HG02623 (cell line): ENCODE results near the gene ITGA5.

ENCODE experiments used
- ATAC-seq: cut with Tn5 transposase; IDR thresholded peaks from one replicate; pipeline ENCODE4 v1.9.1; 2021; ENCODE audit warnings: moderate library complexity; ENCODE audit not compliant: unreplicated experiment

The ITGA5 gene

GRCh38 chr12:54431911-54432814 lies 13.1 kb upstream of the ITGA5 start:
- no peak for ATAC-seq

- ATAC-seq = no peak
Observed at GRCh38 chr12:54430471-54431069, 11.5 kb upstream of the ITGA5 start.

GRCh38 chr12:54429014-54429471 lies 10.0 kb upstream of the ITGA5 start:
- no peak for ATAC-seq

GRCh38 chr12:54428050-54429013 lies 9.3 kb upstream of the ITGA5 start:
- no peak for ATAC-seq

- no peak for ATAC-seq
Observed at GRCh38 chr12:54427106-54427505, 8.0 kb upstream of the ITGA5 start.

- ATAC-seq = no peak
Observed at GRCh38 chr12:54426690-54427089, 7.6 kb upstream of the ITGA5 start.

GRCh38 chr12:54425702-54426101 lies 6.6 kb upstream of the ITGA5 start:
- no peak for ATAC-seq

- ATAC-seq = no peak
Observed at GRCh38 chr12:54424224-54424623, 5.2 kb upstream of the ITGA5 start.

- ATAC-seq = no peak
Observed at GRCh38 chr12:54423816-54424150, 4.7 kb upstream of the ITGA5 start.

GRCh38 chr12:54421879-54422250 lies 2.8 kb upstream of the ITGA5 start:
- no peak for ATAC-seq

GRCh38 chr12:54421175-54421878 lies 2.3 kb upstream of the ITGA5 start:
- ATAC-seq = no peak

GRCh38 chr12:54420766-54421144 lies 1.7 kb upstream of the ITGA5 start:
- no peak for ATAC-seq

- ATAC-seq = no peak
Observed at GRCh38 chr12:54418441-54419087, 502 bp downstream of the ITGA5 start.

GRCh38 chr12:54417712-54418440 lies 1.2 kb downstream of the ITGA5 start:
- ATAC-seq = no peak

GRCh38 chr12:54416687-54417603 lies 2.1 kb downstream of the ITGA5 start:
- no peak for ATAC-seq

GRCh38 chr12:54415221-54415929 lies 3.7 kb downstream of the ITGA5 start:
- ATAC-seq = no peak

GRCh38 chr12:54413284-54414190 lies 5.5 kb downstream of the ITGA5 start:
- ATAC-seq = no peak
